ENCODE measurements around the gene FRG2C. TPM values are rescaled to one million over a fixed set of nuclear protein-coding genes. Genes with fewer than 3 reads are reported as not detected.

FRG2C gene
- total RNA-seq, 1 experiment from 2014 or later: not detected

GRCh38 chr3:75692061-75692460 lies 27.9 kb downstream of the FRG2C start:
- TF ChIP-seq EZH2 (IDR thresholded peaks at IDR 0.05; ENCODE audit: low read length, unreplicated experiment) (no peak), CTCF (conservative IDR thresholded peaks at IDR 0.05; ENCODE audit: low read depth, low read length) (no peak), EZH2phosphoT487 (IDR thresholded peaks at IDR 0.05; ENCODE audit: borderline replicate concordance, low read length) (no peak)
- no peaks in the 10 kb centered on the region for H4K20me1 ChIP-seq (ENCODE audit: low read length)
- BruUV-seq (replicated peaks): no TSS peak
- H3K27ac ChIP-seq (ENCODE audit: low read length): no peak overlapping the region
- no peak overlapping the region for H2AFZ ChIP-seq (ENCODE audit: low read length)
- no peak for DNase-seq
- intact Hi-C loops (cut with micrococcal nuclease): no loop called here
- no peaks in the 10 kb centered on the region for H3K4me1 ChIP-seq (ENCODE audit: insufficient read depth, low read length)
- H3K4me3 ChIP-seq (ENCODE audit: low read length): no peak overlapping the region
- no peak overlapping the region for H3K4me2 ChIP-seq (ENCODE audit: low read length)
- POLR2A ChIA-PET (ENCODE audit: unreplicated experiment): no interaction called here
- H3K9me3 ChIP-seq (ENCODE audit: low read length): peaks cover 8% of the 10 kb centered on the region; the same call in 1 of the 2 replicates
- H3K9ac ChIP-seq (ENCODE audit: low read length): no peak overlapping the region
- CTCF ChIA-PET: no interaction called here
- H3K9me2 ChIP-seq (replicated peaks; ENCODE audit: low read length): no peaks in the 10 kb centered on the region
- H3K27me3 ChIP-seq (ENCODE audit: low read length): no peaks in the 10 kb centered on the region
- H3F3A ChIP-seq (ENCODE audit: low read length, unreplicated experiment): no peaks in the 10 kb centered on the region
- H3K79me2 ChIP-seq (ENCODE audit: low read length): no peaks in the 10 kb centered on the region
- ATAC-seq: no peak
- H3K36me3 ChIP-seq (ENCODE audit: low read depth, low read length): no peaks in the 10 kb centered on the region

Small RNAs within 50 kb of the gene (microRNA-seq; reads per million reads assigned to microRNA genes)
- not detected for gene MIR1324 (ENCODE audit: unreplicated experiment)

Other genes starting within 250 kb of the FRG2C start
- gene ZNF717, start 121.2 kb downstream of the FRG2C start, total RNA-seq (2014; rRNA removed): 5.2 and 6.7 TPM in 2 replicates

Measured in PC-3 (cell line).